Activated naive CD4-positive, alpha-beta T cell treated with anti-CD3 and anti-CD28 coated beads, Interleukin-2, amount 10 ng/mL, durations not matched to agents 7 days and 5 days (primary cell): ENCODE measurements around the gene LMBRD2.
A peak's percentile ranks its signal among the peaks of the same experiment; 100 is the strongest.

Experiments
- CTCF ChIA-PET: fragments of 350-600 bp; sonication (Branson Sonifier 250); formaldehyde crosslinking; loops from one replicate; lab custom pipeline; 2021; ENCODE audit warnings: antibody characterized with exemption; lab: Charles Lee
- DNase-seq: peaks from one replicate; pipeline ENCODE4 v3.0.0-alpha.2; 2020
- H3K27ac Mint-ChIP-seq: one replicate; pipeline ENCODE4 v1.8.0; 2021; ENCODE audit warnings: mild to moderate bottlenecking, moderate library complexity, mixed read lengths
- H3K27me3 Mint-ChIP-seq: one replicate; pipeline ENCODE4 v1.8.0; 2021; ENCODE audit warnings: mild to moderate bottlenecking, mixed read lengths
- H3K36me3 Mint-ChIP-seq: one replicate; pipeline ENCODE4 v1.8.0; 2021; ENCODE audit warnings: mixed read lengths
- H3K4me1 Mint-ChIP-seq: one replicate; pipeline ENCODE4 v1.8.0; 2021; ENCODE audit warnings: mixed read lengths
- H3K4me3 Mint-ChIP-seq: one replicate; pipeline ENCODE4 v1.8.0; 2021; ENCODE audit warnings: mild to moderate bottlenecking, moderate library complexity, mixed read lengths
- H3K9me3 Mint-ChIP-seq: one replicate; pipeline ENCODE4 v1.8.0; 2021; ENCODE audit warnings: mixed read lengths

The LMBRD2 gene

DNA sequence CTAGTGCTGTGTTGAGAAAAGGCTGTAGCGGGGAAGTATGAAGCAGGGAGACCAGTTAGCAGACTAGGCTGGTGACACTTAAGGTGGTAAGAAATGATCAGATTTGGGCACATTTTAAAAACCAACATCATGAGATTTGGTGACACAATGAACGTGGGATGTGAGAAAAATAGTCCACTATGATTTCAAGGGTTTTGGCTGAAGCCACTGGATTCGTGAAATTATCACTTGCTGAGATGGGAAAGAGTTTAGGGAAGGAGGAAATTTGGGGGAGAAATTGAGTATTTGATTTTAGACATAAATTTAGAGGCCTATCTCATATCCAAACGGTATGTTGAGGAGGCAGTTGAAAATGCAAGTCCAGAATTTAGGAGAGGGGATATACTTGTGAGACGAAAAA lies 23.4 kb upstream of the LMBRD2 start:
- Mint-ChIP-seq H3K9me3 (no peaks in the 10 kb centered on the region), H3K4me3 (no peak overlapping the region), H3K4me1 (no peaks in the 10 kb centered on the region), H3K36me3 (peaks cover 49% of the 10 kb centered on the region), H3K27me3 (no peaks in the 10 kb centered on the region), H3K27ac (no peak overlapping the region)
- CTCF ChIA-PET: no interaction called here
- DNase-seq: no peak

GRCh38 chr5:36174119-36174518 lies 22.4 kb upstream of the LMBRD2 start:
- Mint-ChIP-seq H3K9me3 (no peaks in the 10 kb centered on the region), H3K4me1 (peaks cover 5% of the 10 kb centered on the region), H3K27me3 (no peaks in the 10 kb centered on the region), H3K36me3 (peaks cover 49% of the 10 kb centered on the region), H3K4me3 (no peak overlapping the region), H3K27ac (no peak overlapping the region)
- CTCF ChIA-PET: no interaction called here
- no peak for DNase-seq

- Mint-ChIP-seq H3K27ac (no peak overlapping the region), H3K9me3 (no peaks in the 10 kb centered on the region), H3K27me3 (no peaks in the 10 kb centered on the region), H3K4me1 (peaks cover 11% of the 10 kb centered on the region), H3K36me3 (peaks cover 50% of the 10 kb centered on the region), H3K4me3 (no peak overlapping the region)
- DNase-seq: no peak
- CTCF ChIA-PET: no interaction called here
These were observed 21.7 kb upstream of the LMBRD2 start for GRCh38 chr5:36173426-36173825.

DNA sequence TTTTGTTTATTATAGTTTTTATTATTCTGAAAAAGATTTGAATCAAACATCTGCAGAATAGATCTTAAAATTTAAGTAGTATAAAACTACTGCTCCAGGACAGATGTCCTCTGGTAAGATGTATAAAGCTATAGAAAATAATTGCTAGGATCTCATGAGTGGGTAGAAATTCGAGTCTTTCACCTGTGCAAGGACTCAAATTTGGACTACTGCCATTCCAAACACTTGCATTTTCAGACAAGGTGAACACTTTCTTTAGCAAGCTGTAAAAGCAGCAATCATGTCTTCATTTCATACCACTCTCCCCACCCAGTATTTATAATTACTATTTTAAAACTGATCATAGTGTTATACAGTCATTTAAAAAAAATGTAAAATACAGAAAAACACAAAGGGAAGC lies 20.9 kb upstream of the LMBRD2 start:
- Mint-ChIP-seq H3K4me3 (no peak overlapping the region), H3K9me3 (no peaks in the 10 kb centered on the region), H3K27ac (no peak overlapping the region), H3K36me3 (peaks cover 57% of the 10 kb centered on the region), H3K27me3 (no peaks in the 10 kb centered on the region), H3K4me1 (peaks cover 19% of the 10 kb centered on the region)
- DNase-seq: no peak
- CTCF ChIA-PET: no interaction called here

- H3K27ac Mint-ChIP-seq: no peak overlapping the region
- peaks cover 21% of the 10 kb centered on the region for H3K4me1 Mint-ChIP-seq
- H3K36me3 Mint-ChIP-seq: peaks cover 62% of the 10 kb centered on the region
- DNase-seq: no peak
- no peaks in the 10 kb centered on the region for H3K9me3 Mint-ChIP-seq
- no peaks in the 10 kb centered on the region for H3K27me3 Mint-ChIP-seq
- CTCF ChIA-PET: interaction anchor here (1.0 kb wide), 1 partner anchor 19 kb away, joined by 3 read pairs; no protein-coding TSS in a partner anchor
- no peak overlapping the region for H3K4me3 Mint-ChIP-seq
These were observed 19.2 kb upstream of the LMBRD2 start for GRCh38 chr5:36170832-36171424.

- peaks cover 55% of the 10 kb centered on the region for H3K36me3 Mint-ChIP-seq
- no peak for DNase-seq
- H3K27ac Mint-ChIP-seq: peak overlapping the region; percentile 22
- CTCF ChIA-PET: interaction anchor here (1.2 kb wide), 1 partner anchor 16 kb away, joined by 4 read pairs; no protein-coding TSS in a partner anchor
- peaks cover 21% of the 10 kb centered on the region for H3K4me1 Mint-ChIP-seq
- no peaks in the 10 kb centered on the region for H3K9me3 Mint-ChIP-seq
- H3K4me3 Mint-ChIP-seq: no peak overlapping the region
- H3K27me3 Mint-ChIP-seq: no peaks in the 10 kb centered on the region
These were observed 17.1 kb upstream of the LMBRD2 start for GRCh38 chr5:36168737-36169136.

DNA sequence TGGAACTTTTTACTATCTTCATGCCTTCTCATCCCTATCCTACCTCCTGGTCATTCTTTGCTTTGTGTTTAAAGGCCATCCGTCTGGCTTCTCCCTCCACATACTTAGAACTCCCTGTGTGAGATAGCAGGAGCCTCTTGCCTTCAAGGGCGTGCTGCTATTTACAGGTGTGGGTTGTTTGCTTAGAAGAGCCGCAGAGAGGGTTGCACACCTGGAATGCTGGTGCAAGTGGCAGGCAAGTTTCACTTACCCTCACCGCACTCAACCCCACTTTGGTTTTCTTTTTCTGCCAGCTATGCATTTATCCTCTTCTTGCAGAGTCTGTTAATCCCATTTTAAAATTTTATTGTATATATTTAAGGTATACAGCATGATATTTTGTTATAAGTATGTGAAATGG lies 12.8 kb upstream of the LMBRD2 start:
- CTCF ChIA-PET: no interaction called here
- Mint-ChIP-seq H3K4me3 (no peak overlapping the region), H3K9me3 (no peaks in the 10 kb centered on the region), H3K36me3 (peaks cover 65% of the 10 kb centered on the region), H3K27me3 (no peaks in the 10 kb centered on the region), H3K4me1 (peaks cover 32% of the 10 kb centered on the region), H3K27ac (no peak overlapping the region)
- DNase-seq: no peak

DNA sequence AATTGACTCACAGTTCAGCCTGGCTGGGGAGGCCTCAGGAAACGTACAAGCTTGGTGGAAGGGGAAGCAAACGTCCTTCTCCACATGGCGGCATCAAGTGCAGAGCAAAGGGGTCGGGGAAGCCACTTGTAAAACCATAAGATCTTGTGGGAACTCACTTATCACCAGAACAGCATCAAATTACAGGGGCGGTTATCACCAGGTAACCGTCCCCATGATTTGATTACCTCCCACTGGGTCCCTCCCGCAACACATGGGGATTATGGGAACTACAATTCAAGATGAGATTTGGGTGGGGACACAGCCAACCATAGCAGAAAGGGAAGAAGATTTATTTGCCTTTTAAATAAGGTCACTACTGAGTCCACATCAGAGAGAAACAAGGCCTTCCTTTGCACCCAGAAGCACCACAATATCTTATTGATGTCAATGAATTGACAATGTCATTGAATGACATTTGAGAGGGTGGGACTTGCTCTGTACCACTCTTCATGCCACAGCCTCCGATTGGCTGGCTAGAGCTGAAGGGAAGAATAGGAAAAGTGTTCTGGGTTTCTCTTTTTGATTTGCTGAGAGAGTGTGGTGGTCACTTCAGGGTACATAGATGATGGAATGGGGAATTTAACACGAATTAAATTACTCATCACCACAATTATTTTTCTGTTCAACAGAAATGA lies 11.3 kb upstream of the LMBRD2 start:
- CTCF ChIA-PET: interaction anchor here (1.0 kb wide), 1 partner anchor 17 kb away, joined by 3 read pairs; no protein-coding TSS in a partner anchor
- H3K36me3 Mint-ChIP-seq: peaks cover 64% of the 10 kb centered on the region
- no peak for DNase-seq
- H3K27ac Mint-ChIP-seq: no peak overlapping the region
- H3K9me3 Mint-ChIP-seq: no peaks in the 10 kb centered on the region
- no peaks in the 10 kb centered on the region for H3K27me3 Mint-ChIP-seq
- peaks cover 26% of the 10 kb centered on the region for H3K4me1 Mint-ChIP-seq
- no peak overlapping the region for H3K4me3 Mint-ChIP-seq

DNA sequence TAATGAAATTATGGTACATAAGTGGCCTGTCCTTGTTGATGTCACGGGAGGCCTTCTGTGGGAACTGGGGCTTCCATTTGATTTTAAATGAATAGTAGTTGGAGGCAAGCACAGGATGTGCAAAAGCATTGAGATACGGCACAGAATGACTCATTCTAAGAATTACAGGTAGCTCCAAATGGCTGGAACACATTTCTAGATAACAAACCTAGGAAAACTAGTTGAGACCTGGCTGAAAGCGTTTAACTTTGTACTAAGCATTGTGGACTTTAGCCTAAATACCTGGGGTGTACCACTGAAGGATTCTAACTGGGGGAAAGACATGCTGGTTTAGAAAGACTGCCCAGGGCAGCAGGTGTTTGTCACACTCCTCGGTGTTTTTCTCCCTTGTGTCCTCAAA lies 9.7 kb upstream of the LMBRD2 start:
- Mint-ChIP-seq H3K27ac (no peak overlapping the region), H3K27me3 (no peaks in the 10 kb centered on the region), H3K4me1 (peaks cover 30% of the 10 kb centered on the region), H3K9me3 (no peaks in the 10 kb centered on the region), H3K4me3 (no peak overlapping the region), H3K36me3 (peaks cover 66% of the 10 kb centered on the region)
- CTCF ChIA-PET: interaction anchor here (0.6 to 1.5 kb wide), 2 partner anchors 9 to 359 kb away, joined by 3 to 4 read pairs; no protein-coding TSS in a partner anchor
- DNase-seq: no peak

DNA sequence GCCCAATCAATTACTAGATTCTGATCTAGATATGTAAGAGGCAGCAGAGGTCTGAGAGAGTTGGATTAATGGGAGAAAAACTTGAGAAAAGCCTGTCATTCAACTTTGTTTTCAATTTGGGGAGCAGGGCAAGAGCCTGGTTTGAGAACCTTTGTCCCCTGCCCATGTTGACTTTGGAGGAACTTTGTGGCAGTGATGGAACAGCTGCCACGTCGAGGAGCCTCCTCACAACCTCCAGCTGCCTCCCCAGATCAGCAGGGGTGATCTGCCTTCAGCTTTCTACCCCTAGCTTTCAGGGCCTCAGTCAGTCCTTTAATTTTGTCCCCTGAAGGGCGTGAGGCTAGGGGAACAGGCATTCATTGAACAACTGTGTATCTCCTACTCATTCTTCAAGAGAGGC lies 8.9 kb upstream of the LMBRD2 start:
- Mint-ChIP-seq H3K36me3 (peaks cover 70% of the 10 kb centered on the region), H3K27ac (no peak overlapping the region)
- CTCF ChIA-PET: interaction anchor here (1.5 kb wide), 1 partner anchor 8 kb away, joined by 4 read pairs; no protein-coding TSS in a partner anchor

GRCh38 chr5:36158144-36158543 lies 6.5 kb upstream of the LMBRD2 start:
- no peaks in the 10 kb centered on the region for H3K27me3 Mint-ChIP-seq
- no peak for DNase-seq
- CTCF ChIA-PET: no interaction called here
- H3K27ac Mint-ChIP-seq: no peak overlapping the region
- H3K9me3 Mint-ChIP-seq: no peaks in the 10 kb centered on the region
- H3K36me3 Mint-ChIP-seq: peaks cover 79% of the 10 kb centered on the region
- H3K4me3 Mint-ChIP-seq: no peak overlapping the region
- H3K4me1 Mint-ChIP-seq: peaks cover 55% of the 10 kb centered on the region

More for the DNA sequence above, 8.9 kb upstream of the LMBRD2 start:
- Mint-ChIP-seq H3K4me3 (no peak overlapping the region), H3K9me3 (no peaks in the 10 kb centered on the region), H3K27me3 (no peaks in the 10 kb centered on the region), H3K4me1 (peaks cover 36% of the 10 kb centered on the region)
- no peak for DNase-seq

DNA sequence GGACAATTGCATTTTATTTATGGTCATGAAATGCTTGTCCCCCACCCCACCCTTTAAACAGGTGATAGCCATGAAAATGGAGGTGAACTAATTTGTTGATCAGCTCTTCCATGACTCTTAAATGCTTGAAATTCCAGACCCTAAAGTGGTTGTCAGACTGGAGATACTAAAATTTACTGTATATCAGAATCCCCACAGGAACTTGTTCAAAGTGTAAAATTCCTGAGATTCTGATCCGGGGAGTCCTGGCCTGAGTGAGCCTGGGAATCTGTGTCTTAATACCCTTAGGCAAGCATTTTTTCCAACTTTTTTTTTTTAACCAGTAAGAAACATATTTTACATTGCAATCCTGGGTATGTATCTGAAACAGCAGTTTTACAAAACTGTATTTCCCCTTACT lies 4.9 kb upstream of the LMBRD2 start:
- H3K27ac Mint-ChIP-seq: no peak overlapping the region
- H3K27me3 Mint-ChIP-seq: no peaks in the 10 kb centered on the region
- H3K4me3 Mint-ChIP-seq: no peak overlapping the region
- CTCF ChIA-PET: no interaction called here
- peaks cover 75% of the 10 kb centered on the region for H3K36me3 Mint-ChIP-seq
- H3K4me1 Mint-ChIP-seq: peaks cover 63% of the 10 kb centered on the region
- no peaks in the 10 kb centered on the region for H3K9me3 Mint-ChIP-seq
- no peak for DNase-seq

GRCh38 chr5:36156121-36156601 lies 4.5 kb upstream of the LMBRD2 start:
- no peak overlapping the region for H3K27ac Mint-ChIP-seq
- H3K27me3 Mint-ChIP-seq: no peaks in the 10 kb centered on the region
- no peak overlapping the region for H3K4me3 Mint-ChIP-seq
- H3K36me3 Mint-ChIP-seq: peaks cover 71% of the 10 kb centered on the region
- no peaks in the 10 kb centered on the region for H3K9me3 Mint-ChIP-seq
- peaks cover 59% of the 10 kb centered on the region for H3K4me1 Mint-ChIP-seq
- no peak for DNase-seq
- CTCF ChIA-PET: no interaction called here

DNA sequence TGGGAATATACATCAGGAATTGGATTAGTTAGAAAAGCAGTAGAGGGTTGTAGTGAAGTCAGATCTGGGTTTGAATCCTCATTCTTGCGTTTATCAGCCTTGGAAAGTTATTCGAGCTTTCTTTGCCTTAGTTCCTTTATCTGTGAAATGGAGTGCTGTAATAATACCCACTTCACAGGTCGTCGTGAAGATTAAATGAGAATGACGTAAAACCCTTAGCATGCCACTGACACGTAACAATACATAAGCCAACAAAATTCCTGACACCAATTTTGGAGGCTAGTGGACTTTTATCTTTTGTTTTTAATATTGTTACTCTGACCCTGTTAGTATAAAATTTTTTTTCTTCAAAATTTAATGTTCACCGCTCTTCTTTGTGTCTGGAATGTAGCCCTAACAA lies 3.6 kb upstream of the LMBRD2 start:
- DNase-seq: no peak
- no peaks in the 10 kb centered on the region for H3K9me3 Mint-ChIP-seq
- H3K27me3 Mint-ChIP-seq: no peaks in the 10 kb centered on the region
- H3K4me3 Mint-ChIP-seq: no peak overlapping the region
- peaks cover 64% of the 10 kb centered on the region for H3K4me1 Mint-ChIP-seq
- H3K27ac Mint-ChIP-seq: no peak overlapping the region
- peaks cover 68% of the 10 kb centered on the region for H3K36me3 Mint-ChIP-seq
- CTCF ChIA-PET: no interaction called here

GRCh38 chr5:36153726-36154125 lies 2.0 kb upstream of the LMBRD2 start:
- no peaks in the 10 kb centered on the region for H3K27me3 Mint-ChIP-seq
- peaks cover 70% of the 10 kb centered on the region for H3K4me1 Mint-ChIP-seq
- peaks cover 61% of the 10 kb centered on the region for H3K36me3 Mint-ChIP-seq
- no peaks in the 10 kb centered on the region for H3K9me3 Mint-ChIP-seq
- CTCF ChIA-PET: interaction anchor here (0.7 to 1.2 kb wide), 3 partner anchors 24 to 85 kb away, joined by 3 read pairs; no protein-coding TSS in a partner anchor
- no peak overlapping the region for H3K27ac Mint-ChIP-seq
- peak overlapping the region; percentile 94 for H3K4me3 Mint-ChIP-seq
- DNase-seq: no peak
